Measurements from ENCODE around the gene LCE5A.

Gene LCE5A

DNA sequence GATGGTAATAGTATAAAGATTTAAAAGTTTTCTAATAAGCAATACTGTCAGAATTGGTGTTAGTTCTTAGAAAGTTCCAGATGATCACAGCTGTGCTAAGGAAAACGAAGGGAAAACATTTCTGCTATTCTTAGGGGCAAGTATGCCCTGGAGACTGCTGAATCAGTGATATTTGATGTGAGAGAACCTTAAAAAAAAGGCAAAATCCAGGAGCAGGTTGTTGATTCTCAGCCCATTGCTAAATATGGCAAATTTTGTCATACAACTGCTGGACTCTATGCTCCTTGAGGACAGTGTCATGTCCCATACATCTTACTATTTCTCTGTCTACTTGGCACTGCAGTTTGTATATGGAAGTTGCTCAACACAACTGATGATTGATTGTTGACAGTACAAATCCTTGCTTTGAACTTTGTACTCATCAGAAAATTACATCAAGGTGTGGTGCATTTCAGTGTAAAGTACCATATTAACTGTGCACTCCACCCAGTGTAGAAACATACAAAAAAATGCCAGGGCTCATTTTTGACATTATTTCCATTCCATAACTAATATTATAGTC is 14.6 kb downstream of the LCE5A start:
- DNase-seq (ENCODE audit: low spot score): no peak
- in situ Hi-C loops (cut with MboI; ENCODE audit: low sequenced_read_pairs, unreplicated experiment): no loop called here
- TF ChIP-seq, protein P1, sequence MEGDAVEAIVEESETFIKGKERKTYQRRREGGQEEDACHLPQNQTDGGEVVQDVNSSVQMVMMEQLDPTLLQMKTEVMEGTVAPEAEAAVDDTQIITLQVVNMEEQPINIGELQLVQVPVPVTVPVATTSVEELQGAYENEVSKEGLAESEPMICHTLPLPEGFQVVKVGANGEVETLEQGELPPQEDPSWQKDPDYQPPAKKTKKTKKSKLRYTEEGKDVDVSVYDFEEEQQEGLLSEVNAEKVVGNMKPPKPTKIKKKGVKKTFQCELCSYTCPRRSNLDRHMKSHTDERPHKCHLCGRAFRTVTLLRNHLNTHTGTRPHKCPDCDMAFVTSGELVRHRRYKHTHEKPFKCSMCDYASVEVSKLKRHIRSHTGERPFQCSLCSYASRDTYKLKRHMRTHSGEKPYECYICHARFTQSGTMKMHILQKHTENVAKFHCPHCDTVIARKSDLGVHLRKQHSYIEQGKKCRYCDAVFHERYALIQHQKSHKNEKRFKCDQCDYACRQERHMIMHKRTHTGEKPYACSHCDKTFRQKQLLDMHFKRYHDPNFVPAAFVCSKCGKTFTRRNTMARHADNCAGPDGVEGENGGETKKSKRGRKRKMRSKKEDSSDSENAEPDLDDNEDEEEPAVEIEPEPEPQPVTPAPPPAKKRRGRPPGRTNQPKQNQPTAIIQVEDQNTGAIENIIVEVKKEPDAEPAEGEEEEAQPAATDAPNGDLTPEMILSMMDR (IDR thresholded peaks at IDR 0.05; ENCODE audit: borderline replicate concordance, control extremely low read depth, extremely low read depth, insufficient read depth, missing control alignments): no peak

DNA sequence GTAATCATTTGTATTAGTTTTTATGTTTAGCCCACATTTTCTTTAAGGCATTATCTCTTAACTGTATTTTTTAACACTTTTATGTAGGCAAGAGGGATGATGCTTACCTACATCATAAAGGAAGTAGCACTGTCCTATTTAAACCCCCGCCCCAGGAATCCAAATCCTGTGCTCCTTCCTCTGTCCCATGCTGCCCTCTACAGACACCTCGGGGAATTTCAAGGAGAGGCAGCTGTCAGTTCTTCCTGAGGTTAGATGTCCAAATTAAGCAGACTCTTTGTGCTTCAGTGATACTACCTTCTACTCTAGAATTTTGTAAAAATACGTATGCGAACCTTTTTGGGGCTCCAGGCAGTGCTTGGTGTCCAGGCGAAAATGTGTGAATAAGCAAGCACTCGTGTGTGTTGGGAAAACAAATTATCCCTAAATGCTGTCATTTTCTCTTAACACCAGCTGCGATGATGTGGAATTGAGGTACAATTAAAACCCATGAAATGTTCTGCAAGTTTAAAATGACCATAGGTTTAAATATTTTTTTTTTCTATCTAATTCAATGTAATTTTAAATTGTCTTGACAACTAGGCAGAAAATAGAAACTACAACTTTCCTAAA is 22.8 kb downstream of the LCE5A start:
- peak; percentile 48 for DNase-seq (ENCODE audit: low spot score)
- in situ Hi-C loops (cut with MboI; ENCODE audit: low sequenced_read_pairs, unreplicated experiment): no loop called here
- TF ChIP-seq, protein P1 (IDR thresholded peaks at IDR 0.05; ENCODE audit: borderline replicate concordance, control extremely low read depth, extremely low read depth, insufficient read depth, missing control alignments): peak; percentile 57

DNA sequence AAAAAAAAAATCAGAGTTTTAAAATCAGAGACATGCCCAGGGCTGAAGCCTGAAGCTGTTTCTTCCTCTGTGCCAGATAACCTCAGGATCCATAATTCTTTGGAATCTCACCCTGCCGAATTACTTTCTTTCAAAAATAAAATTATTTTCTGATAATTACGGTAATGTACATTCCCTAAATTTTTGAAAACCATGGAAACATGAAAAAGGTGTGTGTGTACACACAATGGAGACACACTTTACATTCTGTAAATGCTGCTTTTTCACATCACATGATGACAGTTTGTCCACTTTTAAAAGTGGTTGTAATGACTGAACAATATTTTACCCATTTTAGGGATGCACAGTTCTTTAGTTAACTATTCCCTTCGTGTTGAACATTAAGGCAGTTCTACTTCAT is 25.2 kb downstream of the LCE5A start:
- TF ChIP-seq, protein P1 (IDR thresholded peaks at IDR 0.05; ENCODE audit: borderline replicate concordance, control extremely low read depth, extremely low read depth, insufficient read depth, missing control alignments): no peak
- no peak for DNase-seq (ENCODE audit: low spot score)
- in situ Hi-C loops (cut with MboI; ENCODE audit: low sequenced_read_pairs, unreplicated experiment): no loop called here

DNA sequence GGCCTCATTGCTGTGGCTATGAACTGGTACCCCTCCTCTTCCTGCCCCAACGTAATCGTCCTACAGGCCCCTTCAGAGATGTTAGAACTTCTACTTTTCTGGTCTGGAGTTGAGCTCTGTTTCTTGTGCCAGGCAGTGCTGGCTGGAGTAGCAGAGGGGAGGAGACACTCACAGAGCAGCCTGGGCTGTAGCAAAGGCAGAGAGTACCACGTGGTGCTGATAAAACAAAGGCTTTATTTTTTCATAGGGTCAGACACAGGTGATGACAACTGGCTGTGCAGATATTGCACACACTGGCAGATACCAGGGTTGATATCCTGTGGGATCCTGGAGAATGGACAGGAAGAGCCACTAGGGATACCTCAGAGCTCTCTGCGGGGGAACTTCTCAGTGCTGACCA is 26.9 kb downstream of the LCE5A start:
- in situ Hi-C loops (cut with MboI; ENCODE audit: low sequenced_read_pairs, unreplicated experiment): no loop called here
- DNase-seq (ENCODE audit: low spot score): no peak
- TF ChIP-seq, protein P1 (IDR thresholded peaks at IDR 0.05; ENCODE audit: borderline replicate concordance, control extremely low read depth, extremely low read depth, insufficient read depth, missing control alignments): no peak

DNA sequence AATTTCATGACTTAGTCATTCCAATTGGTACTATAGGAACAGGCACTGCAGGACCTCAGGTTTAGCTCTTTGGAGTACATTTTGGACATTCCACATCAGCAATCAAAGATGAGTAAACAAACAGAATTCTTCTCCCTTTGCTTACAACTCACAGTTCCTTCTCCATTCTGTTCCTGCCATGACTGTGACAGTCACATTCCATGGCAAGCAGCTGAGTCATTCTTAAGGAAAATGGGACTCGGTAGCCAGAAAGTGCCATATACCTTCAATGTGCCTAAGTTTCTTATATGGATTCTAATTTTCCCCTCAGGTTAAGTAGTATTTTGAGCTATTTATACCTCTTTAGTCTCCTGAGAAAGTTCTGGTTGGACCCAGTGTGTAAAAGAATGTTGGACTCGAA is 29.3 kb downstream of the LCE5A start:
- TF ChIP-seq, protein P1 (IDR thresholded peaks at IDR 0.05; ENCODE audit: borderline replicate concordance, control extremely low read depth, extremely low read depth, insufficient read depth, missing control alignments): no peak
- in situ Hi-C loops (cut with MboI; ENCODE audit: low sequenced_read_pairs, unreplicated experiment): no loop called here
- DNase-seq (ENCODE audit: low spot score): no peak

DNA sequence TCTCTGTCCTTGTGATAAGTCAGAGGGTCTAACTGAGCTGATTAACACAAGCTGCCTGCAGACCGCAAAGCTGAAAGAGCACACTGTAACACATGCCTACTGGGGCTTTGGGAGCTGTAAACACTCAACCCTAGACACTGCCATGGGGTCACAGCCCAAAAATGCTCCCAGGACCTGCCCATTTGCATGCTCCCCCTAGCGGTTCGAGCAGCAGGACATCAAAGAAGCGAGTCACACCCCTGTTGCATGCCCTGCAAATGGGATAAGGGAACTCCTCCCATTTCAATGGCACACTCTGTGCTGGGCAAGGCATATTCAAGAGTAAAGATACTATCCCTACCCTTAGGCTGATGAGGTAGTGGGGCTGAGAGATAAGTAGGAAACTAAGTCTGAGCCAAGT is 33.2 kb downstream of the LCE5A start:
- TF ChIP-seq, protein P1 (IDR thresholded peaks at IDR 0.05; ENCODE audit: borderline replicate concordance, control extremely low read depth, extremely low read depth, insufficient read depth, missing control alignments): no peak
- in situ Hi-C loops (cut with MboI; ENCODE audit: low sequenced_read_pairs, unreplicated experiment): no loop called here
- no peak for DNase-seq (ENCODE audit: low spot score)

All from GM13976 (cell line).